ENCODE results near the gene IRS2. TPM values are rescaled to one million over a fixed set of nuclear protein-coding genes. Genes with fewer than 3 reads are reported as not detected.
A peak's percentile ranks its signal among the peaks of the same experiment; 100 is the strongest.
"Not testable (repeated sequence)": the region's sequence is repeated elsewhere in the genome, so short reads cannot be mapped to it uniquely, and the experiment has no call there.

Gene IRS2
- total RNA-seq, 2 donors from 2014 or later = 90.1 to 101 TPM

DNA sequence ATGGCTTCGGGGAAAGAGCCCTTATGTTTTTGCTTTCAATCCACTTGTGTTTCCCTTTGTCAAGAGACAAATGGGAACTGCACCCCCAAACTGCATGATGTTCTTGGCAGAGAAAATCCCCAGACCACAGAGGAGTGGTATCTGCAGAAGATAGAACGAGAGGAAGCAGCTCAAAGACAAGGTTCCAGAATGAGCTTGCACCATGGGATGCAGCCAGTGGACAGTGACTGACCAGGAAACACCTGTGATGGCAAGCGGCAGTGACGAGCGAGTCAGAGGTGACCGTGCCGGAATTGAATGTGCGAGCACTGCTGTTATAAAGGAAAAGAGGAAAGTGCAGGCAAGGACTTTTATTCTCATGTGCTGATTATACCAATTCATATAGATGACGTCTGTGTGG, 46.3 kb downstream of the IRS2 start:
- H3K27ac Mint-ChIP-seq = no peak overlapping the region
- no peak overlapping the region for H3K4me3 Mint-ChIP-seq
- ATAC-seq (no peak), DNase-seq (no peak)
- H3K9me3 ChIP-seq (ENCODE audit: control insufficient read depth, low read length, poor library complexity, severe bottlenecking) = no peaks in the 10 kb centered on the region
- peaks cover 10% of the 10 kb centered on the region for H3K4me1 Mint-ChIP-seq
- H3K27me3 Mint-ChIP-seq = peaks cover 8% of the 10 kb centered on the region
- H3K36me3 Mint-ChIP-seq (ENCODE audit: low read depth) = peaks cover 3% of the 10 kb centered on the region

DNA sequence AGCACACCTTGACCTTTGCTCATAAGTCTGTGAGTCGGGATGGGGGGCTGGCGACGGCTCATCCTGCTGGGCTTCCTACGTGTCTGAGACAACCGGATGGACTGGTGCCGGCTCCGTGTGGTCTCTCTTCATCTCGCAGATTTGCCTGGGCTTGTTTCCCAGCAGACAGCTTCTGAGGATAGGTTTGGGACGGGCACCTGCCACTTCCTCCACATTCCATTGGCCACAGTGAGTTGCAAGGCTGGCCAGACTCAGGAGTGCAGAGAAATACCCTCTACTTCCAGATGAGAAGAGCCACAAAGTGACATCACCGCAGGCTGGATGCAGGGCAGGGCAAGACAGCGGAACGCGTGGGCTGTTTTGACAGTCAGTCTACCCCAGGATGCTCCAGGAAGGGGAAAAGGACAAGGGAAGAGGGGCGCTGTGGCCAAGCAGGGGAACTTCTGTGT, 48.1 kb downstream of the IRS2 start:
- DNase-seq (no peak), ATAC-seq (no peak)
- no peaks in the 10 kb centered on the region for H3K36me3 Mint-ChIP-seq (ENCODE audit: low read depth)
- H3K4me1 Mint-ChIP-seq = peaks cover 11% of the 10 kb centered on the region
- no peak overlapping the region for H3K4me3 Mint-ChIP-seq
- H3K27ac Mint-ChIP-seq = no peak overlapping the region
- H3K9me3 ChIP-seq (ENCODE audit: control insufficient read depth, low read length, poor library complexity, severe bottlenecking) = no peaks in the 10 kb centered on the region
- H3K27me3 Mint-ChIP-seq = no peaks in the 10 kb centered on the region

DNA sequence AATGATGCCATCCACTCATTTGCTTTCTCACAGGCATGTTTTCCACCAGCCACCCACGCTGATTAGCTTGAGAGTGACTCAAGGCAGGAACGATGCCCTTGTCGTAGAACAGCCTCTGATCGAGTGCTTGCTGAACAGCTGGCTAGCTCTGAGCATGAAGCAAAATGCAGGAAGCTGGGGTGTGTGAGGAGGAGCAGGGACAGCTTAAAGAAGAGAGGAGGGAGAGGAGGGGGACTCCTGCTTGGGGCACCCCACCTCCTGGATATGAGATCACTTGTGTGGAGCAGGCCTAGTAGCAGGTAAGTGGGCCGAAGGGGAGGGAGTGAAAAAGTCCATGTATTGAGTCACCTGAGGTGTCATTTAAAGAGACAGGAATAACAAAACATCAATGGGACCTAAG, 48.8 kb downstream of the IRS2 start:
- H3K36me3 Mint-ChIP-seq (ENCODE audit: low read depth) = no peaks in the 10 kb centered on the region
- no peak overlapping the region for H3K4me3 Mint-ChIP-seq
- no peak for DNase-seq
- no peak for ATAC-seq
- no peaks in the 10 kb centered on the region for H3K27me3 Mint-ChIP-seq
- peaks cover 12% of the 10 kb centered on the region for H3K4me1 Mint-ChIP-seq
- H3K9me3 ChIP-seq (ENCODE audit: control insufficient read depth, low read length, poor library complexity, severe bottlenecking) = no peaks in the 10 kb centered on the region
- no peak overlapping the region for H3K27ac Mint-ChIP-seq

DNA sequence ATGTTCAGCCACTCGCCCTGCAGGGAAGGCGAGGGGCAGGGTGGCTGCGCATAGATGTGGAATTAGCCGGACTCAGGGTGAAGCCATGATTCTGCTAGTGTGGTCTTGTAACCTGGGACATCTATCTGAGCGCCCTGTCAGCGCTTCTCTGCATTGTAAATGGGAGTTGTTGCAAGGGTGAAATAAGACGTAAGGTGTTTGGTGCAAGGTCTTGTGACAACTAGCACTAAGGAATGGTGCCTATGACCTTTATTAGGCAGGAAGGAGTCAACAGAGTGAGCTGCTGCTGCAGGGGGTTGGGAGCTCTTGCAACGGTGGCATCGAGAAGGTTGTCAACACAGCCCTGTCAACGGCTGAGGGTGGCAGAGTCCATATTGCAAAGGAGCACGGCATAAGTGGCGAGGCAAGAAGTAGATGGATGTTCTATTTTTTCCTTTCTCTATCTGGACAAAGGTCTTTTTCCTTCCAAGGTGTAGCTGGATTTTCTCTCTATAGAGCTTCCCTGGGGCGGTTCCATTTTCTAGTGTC, 49.3 kb downstream of the IRS2 start:
- Mint-ChIP-seq H3K27ac (no peak overlapping the region), H3K27me3 (no peaks in the 10 kb centered on the region), H3K4me3 (no peak overlapping the region), H3K4me1 (peaks cover 12% of the 10 kb centered on the region), H3K36me3 (ENCODE audit: low read depth) (no peaks in the 10 kb centered on the region)
- ATAC-seq (no peak), DNase-seq (no peak)
- H3K9me3 ChIP-seq (ENCODE audit: control insufficient read depth, low read length, poor library complexity, severe bottlenecking) = no peaks in the 10 kb centered on the region

DNA sequence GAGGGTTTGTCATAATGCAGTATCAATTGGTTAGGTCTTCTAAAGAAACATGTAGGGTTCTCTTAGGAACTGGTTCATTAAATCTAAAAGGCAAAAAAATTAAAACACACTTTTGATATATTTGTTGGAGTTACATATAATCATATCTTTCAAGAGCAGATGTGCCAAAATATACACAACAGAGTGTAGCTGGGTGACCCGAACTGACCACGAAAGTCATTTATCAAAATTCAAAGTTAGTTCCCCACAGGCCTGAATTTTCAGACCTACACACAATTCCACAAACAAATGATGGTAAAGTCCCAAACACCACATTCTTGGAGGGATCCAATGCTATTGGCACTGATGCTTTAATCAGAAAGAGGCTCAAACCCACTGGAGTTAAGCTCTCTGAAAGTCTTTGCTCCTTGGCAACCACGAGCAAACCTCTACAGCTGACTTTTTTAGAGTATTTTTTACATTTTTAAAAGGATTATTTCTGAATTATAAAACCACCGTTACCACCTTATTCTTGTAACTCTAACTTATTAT, 50.9 kb downstream of the IRS2 start:
- no peak for ATAC-seq
- no peaks in the 10 kb centered on the region for H3K9me3 ChIP-seq (ENCODE audit: control insufficient read depth, low read length, poor library complexity, severe bottlenecking)
- Mint-ChIP-seq H3K36me3 (ENCODE audit: low read depth) (no peaks in the 10 kb centered on the region), H3K4me1 (peaks cover 15% of the 10 kb centered on the region), H3K27me3 (no peaks in the 10 kb centered on the region), H3K4me3 (no peak overlapping the region), H3K27ac (no peak overlapping the region)
- DNase-seq = no peak

DNA sequence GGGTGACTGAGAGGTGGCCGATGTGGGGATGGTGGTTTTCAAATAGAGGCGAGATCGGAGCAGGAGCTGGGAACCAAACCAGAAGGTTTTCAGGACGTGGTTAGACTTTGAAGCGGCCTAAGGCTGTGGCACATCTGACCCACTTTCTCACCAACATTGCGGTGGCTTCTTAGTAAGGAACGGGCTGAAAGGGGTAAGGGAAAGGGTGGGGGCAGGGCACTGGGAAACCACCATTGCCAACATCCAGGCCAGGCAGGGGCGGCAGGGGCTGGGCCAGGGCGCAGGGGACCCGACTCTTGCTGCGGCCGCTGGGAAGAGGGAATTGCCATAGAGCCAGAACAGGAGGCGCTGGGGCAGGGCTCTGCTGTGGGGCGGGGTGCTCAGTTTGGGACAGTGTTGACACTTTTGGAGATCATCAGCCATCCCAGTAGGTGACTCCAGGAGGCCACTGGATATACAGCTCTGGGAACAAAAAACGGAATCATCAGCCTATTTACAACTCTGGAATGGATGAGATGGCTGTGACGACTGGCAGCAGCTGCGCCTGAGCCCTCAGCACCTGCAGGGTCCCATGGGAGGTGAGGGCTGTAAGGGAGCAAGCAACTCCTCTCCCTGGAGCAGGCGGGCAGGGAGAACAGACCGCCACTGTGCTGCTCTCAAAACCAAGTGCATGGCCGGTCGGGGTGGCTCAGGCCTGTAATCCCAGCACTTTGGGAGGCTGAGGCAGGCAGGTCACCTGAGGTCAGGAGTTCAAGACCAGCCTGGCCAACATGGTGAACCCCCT, 52.2 kb downstream of the IRS2 start:
- ATAC-seq (peak; percentile 81), DNase-seq (no peak)
- H3K36me3 Mint-ChIP-seq (ENCODE audit: low read depth) = no peaks in the 10 kb centered on the region
- H3K4me1 Mint-ChIP-seq = peaks cover 15% of the 10 kb centered on the region
- H3K27ac Mint-ChIP-seq = peak overlapping the region; percentile 32
- no peaks in the 10 kb centered on the region for H3K9me3 ChIP-seq (ENCODE audit: control insufficient read depth, low read length, poor library complexity, severe bottlenecking)
- H3K4me3 Mint-ChIP-seq = peak overlapping the region; percentile 45
- peaks cover 8% of the 10 kb centered on the region for H3K27me3 Mint-ChIP-seq

DNA sequence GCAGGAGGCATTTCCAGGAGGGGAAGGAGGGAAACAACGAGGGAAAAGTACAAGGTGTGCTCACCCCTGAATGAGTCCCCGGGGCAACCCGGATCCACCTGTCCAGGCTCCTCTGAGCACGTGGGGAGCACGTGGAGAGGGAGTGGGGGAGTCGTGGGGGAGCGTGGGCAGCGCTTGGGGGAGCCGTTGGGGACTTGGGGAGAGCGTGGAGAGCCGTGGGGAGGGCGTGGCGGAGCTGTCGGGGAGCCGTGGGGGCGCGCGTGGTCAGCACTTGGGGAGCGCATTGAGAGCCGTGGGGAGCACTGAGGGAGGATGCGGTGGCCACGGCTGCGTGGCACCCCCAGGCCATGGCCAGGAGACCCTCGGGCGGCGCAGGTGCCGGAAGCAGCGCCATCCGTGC, 52.8 kb downstream of the IRS2 start:
- no peaks in the 10 kb centered on the region for H3K9me3 ChIP-seq (ENCODE audit: control insufficient read depth, low read length, poor library complexity, severe bottlenecking)
- peak overlapping the region; percentile 45 for H3K4me3 Mint-ChIP-seq
- ATAC-seq = no peak
- peaks cover 15% of the 10 kb centered on the region for H3K4me1 Mint-ChIP-seq
- DNase-seq = no peak
- peak overlapping the region; percentile 32 for H3K27ac Mint-ChIP-seq
- peaks cover 15% of the 10 kb centered on the region for H3K27me3 Mint-ChIP-seq
- H3K36me3 Mint-ChIP-seq (ENCODE audit: low read depth) = no peaks in the 10 kb centered on the region

DNA sequence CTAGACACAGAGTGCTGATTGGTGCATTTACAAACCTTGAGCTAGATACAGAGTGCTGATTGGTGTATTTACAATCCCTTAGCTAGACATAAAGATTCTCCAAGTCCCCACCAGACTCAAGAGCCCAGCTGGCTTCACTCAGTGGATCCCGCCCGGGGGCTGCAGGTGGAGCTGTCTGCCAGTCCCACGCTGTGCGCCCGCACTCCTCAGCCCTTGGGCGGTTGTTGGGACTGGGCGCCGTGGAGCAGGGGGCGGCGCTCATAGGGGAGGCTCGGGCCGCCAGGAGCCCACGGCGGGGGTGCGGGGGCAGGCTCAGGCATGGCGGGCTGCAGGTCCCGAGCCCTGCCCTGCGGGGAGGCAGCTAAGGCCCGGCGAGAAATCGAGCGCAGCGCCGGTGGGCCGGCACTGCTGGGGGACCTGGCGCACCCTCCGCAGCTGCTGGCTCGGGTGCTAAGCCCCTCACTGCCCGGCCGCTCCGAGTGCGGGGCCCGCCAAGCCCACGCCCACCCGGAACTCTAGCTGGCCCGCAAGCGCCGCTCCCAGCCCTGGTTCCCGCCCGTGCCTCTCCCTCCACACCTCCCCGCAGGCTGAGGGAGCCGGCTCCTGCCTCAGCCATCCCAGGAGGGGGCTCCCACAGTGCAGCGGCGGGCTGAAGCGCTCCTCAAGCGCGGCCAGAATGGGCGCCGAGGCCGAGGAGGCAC, 53.8 kb downstream of the IRS2 start:
- H3K4me3 Mint-ChIP-seq, H3K27ac Mint-ChIP-seq: not testable (repeated sequence)
- H3K27me3 Mint-ChIP-seq = peaks cover 23% of the 10 kb centered on the region

DNA sequence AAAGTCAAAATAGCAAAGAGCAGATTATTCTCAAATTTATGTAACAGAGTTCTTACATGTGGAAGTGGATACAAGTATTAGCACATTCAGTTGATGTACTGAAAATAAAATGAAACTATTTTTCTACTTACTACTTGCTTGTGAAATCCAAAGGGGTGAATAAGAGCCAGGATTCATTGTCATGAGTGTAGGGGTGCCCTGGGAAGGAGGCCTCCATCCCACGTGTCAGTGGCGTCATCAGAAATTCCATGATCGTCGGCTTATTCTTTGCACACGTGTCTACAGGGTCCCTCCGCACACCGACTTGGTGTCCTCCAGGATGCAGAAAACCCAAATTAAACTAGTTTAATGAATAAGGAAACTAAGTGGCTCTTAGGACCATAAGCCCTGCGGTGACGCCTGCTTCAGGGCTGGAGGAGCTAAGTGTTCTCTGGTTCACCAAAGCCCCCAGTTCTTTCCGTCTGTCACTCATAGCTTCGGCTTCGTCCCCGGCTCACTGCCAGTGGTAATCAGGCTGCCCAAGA, 55.5 kb downstream of the IRS2 start:
- ATAC-seq = no peak
- no peak overlapping the region for H3K4me3 Mint-ChIP-seq

More for the DNA sequence above, 53.8 kb downstream of the IRS2 start:
- not testable (repeated sequence) for DNase-seq; ATAC-seq; H3K36me3 Mint-ChIP-seq (ENCODE audit: low read depth); H3K9me3 ChIP-seq (ENCODE audit: control insufficient read depth, low read length, poor library complexity, severe bottlenecking)
- peaks cover 15% of the 10 kb centered on the region for H3K4me1 Mint-ChIP-seq

DNA sequence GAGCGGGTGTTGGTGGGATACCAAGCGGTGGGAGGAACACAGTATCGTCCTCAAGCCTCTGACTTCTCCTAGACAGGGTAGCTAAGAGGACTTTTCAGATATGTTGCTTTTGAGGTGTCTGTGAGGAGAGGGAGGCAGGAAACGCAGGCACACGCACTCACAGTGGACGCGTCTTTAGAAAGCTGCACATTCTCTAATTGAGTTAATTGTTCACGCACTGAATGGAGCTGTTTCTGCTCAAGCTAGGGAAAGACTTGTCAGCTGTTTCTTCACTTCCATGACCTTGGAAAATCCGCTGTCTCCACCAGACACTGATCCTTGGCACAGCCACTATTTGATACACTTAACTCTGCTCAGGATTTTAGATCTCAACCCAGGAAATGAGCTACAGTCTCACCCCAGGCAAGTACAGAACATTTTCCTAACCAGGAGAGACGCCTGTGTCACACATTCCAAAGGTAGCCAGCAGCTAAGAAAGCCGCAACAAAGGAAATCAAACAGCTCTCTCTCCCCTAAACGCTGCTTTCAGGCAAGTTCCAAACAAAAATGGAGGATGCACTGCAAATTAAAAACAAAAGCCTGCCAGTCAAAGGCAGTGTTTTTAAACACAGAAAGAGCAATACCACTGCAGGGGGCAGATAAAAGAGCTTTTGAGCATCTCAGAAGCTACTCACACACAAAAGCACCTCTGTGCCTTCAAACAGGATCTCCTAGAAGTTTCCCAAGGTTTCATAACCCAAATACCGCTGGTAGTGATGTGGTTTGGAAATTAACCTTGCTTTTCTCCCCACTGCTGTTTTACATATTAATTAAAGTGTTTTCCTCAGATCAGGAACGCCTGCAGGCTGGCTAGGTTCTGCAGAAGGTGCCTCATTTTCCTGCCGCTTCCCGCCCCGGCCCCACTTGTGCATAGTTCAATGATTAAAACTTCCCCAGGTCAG, 57.3 kb downstream of the IRS2 start:
- no peaks in the 10 kb centered on the region for H3K9me3 ChIP-seq (ENCODE audit: control insufficient read depth, low read length, poor library complexity, severe bottlenecking)
- Mint-ChIP-seq H3K36me3 (ENCODE audit: low read depth) (peaks cover 6% of the 10 kb centered on the region), H3K4me3 (no peak overlapping the region), H3K27ac (no peak overlapping the region), H3K4me1 (peaks cover 20% of the 10 kb centered on the region), H3K27me3 (peaks cover 38% of the 10 kb centered on the region)
- ATAC-seq (no peak), DNase-seq (no peak)

More for the DNA sequence above, 55.5 kb downstream of the IRS2 start:
- H3K9me3 ChIP-seq (ENCODE audit: control insufficient read depth, low read length, poor library complexity, severe bottlenecking) = no peaks in the 10 kb centered on the region
- no peak overlapping the region for H3K27ac Mint-ChIP-seq
- no peak for DNase-seq
- H3K27me3 Mint-ChIP-seq = peaks cover 32% of the 10 kb centered on the region
- H3K4me1 Mint-ChIP-seq = peaks cover 15% of the 10 kb centered on the region
- H3K36me3 Mint-ChIP-seq (ENCODE audit: low read depth) = peaks cover 6% of the 10 kb centered on the region

DNA sequence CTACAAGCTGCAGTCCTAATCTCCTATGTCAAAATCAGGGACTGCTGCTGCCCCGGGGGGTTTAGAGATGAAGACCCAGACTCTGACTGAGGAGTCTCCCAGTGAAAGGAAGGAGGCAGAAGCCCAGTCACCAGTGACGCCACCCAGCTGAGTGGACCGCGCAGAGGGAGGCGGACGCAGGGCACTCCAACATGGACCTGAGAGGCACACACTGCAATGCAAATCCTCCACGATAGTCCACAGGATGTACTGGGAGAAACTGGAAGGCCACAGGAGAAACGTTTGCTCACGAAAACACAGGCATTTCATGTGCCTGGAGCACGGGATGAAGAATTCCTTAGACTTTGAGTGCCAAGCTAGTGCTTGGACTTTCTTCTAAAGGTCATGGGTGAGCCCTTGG, 58.3 kb downstream of the IRS2 start:
- DNase-seq (no peak), ATAC-seq (no peak)
- H3K27ac Mint-ChIP-seq = no peak overlapping the region
- no peak overlapping the region for H3K4me3 Mint-ChIP-seq
- H3K27me3 Mint-ChIP-seq = peaks cover 38% of the 10 kb centered on the region
- no peaks in the 10 kb centered on the region for H3K9me3 ChIP-seq (ENCODE audit: control insufficient read depth, low read length, poor library complexity, severe bottlenecking)
- peaks cover 11% of the 10 kb centered on the region for H3K4me1 Mint-ChIP-seq
- H3K36me3 Mint-ChIP-seq (ENCODE audit: low read depth) = peaks cover 6% of the 10 kb centered on the region

DNA sequence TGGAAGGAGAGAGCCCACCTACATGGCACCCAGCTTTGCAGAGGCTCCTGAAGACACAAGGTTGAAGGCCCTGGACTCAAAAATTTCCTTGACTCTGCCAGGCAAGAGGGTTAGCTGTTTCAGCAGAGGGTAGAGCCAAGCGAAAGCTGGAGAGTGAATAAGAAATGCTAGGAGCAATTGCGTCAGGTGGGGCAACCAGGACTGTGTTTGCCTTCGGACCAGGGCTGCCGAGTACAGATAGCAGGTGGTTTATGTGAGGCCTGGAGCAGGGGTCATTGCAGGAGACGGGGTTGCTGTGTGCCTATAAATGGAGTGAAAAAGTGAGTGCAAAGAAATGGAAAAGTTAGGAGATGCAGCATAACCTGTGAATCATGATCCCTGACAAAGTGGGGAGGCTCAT, 59.1 kb downstream of the IRS2 start:
- peaks cover 38% of the 10 kb centered on the region for H3K27me3 Mint-ChIP-seq
- no peak overlapping the region for H3K27ac Mint-ChIP-seq
- no peak for ATAC-seq
- no peak for DNase-seq
- no peaks in the 10 kb centered on the region for H3K9me3 ChIP-seq (ENCODE audit: control insufficient read depth, low read length, poor library complexity, severe bottlenecking)
- peaks cover 6% of the 10 kb centered on the region for H3K36me3 Mint-ChIP-seq (ENCODE audit: low read depth)
- H3K4me1 Mint-ChIP-seq = peaks cover 11% of the 10 kb centered on the region
- no peak overlapping the region for H3K4me3 Mint-ChIP-seq
